EH (cell line): ENCODE measurements around the gene CLDN25.
"Not testable (repeated sequence)": the region's sequence is repeated elsewhere in the genome, so short reads cannot be mapped to it uniquely, and the experiment has no call there.

Experiments
- DNase-seq: peaks from one replicate; pipeline ENCODE4 v3.0.0-alpha.2; 2015; ENCODE audit warnings: low read depth

Gene CLDN25

GRCh38 chr11:113779496-113779895 is at the start of gene CLDN25:
TSS of gene CLDN25 (plus strand) at chr11:113779796. CDS start at chr11:113779796, 0 bp downstream.
- DNase-seq: no peak

DNA sequence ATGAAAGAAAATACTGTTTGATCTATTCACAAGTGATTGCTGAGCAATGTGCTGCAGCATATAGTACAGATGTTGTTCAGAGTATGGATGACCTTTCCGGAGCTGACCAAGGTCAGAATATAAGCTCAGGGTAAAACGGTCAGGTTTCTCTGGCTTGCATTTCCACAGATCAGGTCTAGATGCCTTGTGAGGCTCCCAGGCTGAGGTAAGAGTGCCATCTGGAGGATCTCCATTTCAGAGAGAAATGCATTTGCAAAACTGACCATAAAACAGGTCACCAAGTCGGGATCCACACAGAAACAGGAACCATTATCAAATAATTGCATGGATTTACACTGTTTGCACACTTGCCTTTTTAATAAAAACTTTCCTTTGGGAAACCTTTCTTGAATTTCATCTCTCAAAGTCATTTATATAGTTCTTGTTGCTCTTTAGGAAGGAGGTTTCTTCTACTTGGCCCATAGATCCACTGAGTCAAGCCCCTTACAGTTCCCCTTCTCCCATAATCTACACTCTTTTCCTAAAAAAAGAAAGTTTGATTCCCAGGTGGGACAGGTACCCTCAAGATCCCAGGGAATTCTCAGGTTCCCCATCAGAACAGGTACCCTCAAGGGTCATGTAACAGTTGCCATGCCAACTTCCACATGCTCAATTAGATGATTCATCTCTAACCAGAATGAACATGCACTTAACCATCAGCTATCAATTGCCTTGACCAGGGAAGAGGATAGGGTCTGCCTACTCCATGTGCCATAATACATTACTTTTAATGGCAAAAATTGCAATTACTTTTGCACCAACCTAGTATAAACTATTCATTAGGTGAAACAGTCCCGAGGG is 48.5 kb upstream of the CLDN25 start:
- DNase-seq: peak; percentile 63

GRCh38 chr11:113732092-113732491 is 47.5 kb upstream of the CLDN25 start:
- DNase-seq: no peak

- no peak for DNase-seq
These were observed 43.3 kb upstream of the CLDN25 start for GRCh38 chr11:113736323-113736722.

- DNase-seq: no peak
These were observed 26.7 kb upstream of the CLDN25 start for GRCh38 chr11:113752932-113753331.

GRCh38 chr11:113760241-113760640 is 19.4 kb upstream of the CLDN25 start:
- DNase-seq: no peak

DNA sequence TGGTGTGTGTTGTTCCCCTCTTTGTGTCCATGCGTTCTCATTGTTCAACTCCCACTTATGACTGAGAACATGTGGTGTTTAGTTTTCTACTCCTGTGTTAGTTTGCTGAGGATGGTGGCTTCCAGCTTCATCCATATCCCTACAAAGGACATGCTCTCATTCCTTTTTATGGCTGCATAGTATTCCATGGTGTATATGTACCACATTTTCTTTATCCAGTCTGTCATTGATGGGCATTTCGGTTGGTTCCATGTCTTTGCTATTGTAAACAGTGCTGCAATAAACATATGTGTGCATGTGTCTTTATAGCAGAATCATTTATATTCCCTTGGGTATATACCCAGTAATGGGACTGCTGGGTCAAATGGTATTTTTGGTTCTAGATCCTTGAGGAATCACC is 16.6 kb upstream of the CLDN25 start:
- DNase-seq: not testable (repeated sequence)

DNA sequence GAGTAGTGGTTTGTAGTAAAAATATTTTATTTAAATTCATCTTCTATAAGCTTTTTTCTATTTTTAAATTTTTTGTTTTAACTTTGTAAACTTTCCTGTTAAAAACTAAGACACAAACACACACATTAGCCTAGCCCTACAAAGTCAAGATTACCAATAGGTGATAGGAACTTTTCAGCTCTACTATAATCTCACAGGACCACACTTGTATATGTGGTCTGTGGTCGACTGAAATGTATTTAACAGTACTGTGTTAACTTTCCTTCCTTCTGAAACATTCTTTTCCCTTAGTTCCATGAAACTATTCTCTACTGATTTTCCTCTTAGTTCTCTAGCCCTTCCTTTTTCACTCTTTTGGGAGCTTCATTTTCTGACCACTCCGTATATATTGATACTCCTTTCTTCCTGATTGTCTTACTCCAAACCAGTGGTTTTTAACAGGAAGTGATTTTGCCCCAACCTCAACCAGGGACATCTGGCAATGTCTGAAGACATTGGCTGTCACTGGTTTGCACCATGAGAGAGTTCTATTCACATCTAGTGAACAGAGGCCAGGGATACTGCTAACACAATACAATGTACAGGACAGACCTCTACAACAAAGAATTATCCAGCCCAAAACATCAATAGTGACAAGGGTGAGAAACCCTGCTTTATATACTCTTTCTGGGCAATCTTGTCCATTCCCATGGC is 14.9 kb upstream of the CLDN25 start:
- no peak for DNase-seq

GRCh38 chr11:113771964-113772363 is 7.6 kb upstream of the CLDN25 start:
- DNase-seq: no peak

DNA sequence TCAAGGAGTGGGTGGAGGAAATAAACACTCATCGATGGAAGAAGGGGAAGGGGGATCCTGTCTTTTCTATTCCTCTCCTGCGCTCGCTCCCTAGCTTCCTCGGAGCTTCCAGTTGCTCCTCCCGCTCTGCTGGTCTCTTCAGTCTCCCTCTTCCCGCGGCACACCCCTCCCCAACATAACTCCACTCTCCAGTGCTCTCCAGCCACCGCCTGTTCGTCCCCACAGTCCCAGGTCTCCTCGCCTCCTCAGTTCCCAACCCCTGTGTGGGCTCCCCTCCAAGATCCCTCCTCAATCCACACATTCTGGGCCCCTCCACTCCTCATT is 6.5 kb upstream of the CLDN25 start:
- peak; percentile 46 for DNase-seq

DNA sequence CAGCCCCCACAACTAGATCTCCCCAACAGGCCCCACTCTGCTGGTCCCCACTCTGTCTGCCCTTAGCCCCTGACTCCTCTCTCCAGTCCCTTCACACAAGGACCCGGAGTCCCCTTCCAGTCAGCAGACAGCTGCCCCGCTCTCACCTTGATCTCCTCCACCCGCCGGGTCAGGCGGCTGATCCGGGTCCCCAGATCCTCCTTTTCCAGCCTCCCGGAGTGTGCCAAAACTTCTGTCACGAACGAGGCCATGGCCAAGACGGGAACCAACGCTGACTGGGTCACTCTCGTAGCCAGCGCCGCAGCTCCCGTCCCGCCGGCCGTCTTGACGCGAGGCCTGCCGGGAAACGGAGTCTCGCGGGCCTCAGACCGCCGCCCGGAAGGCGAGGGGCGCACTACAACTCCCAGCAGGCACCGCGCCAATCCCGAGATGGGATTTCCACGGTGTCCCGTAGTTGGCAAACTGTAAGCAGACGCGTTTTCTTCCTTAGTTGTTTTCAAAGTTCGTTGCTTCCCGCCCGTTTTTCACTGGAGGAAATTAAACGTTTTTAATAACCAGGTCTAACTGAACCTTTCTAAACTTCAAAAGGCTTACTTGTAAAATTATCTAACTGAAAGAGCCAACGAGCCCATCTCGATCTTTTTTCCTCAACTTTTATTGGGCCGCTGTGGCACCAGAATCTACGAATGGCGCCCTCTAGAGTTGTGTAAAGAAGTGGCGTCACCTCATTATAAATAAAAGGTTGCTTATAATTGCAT is 6.0 kb upstream of the CLDN25 start, which contains the start of gene ZW10:
Gene ZW10 (minus strand): TSS at position 277 of the 758 bp plus-strand sequence. CDS start 26 bp downstream, at position 251.
- peak; percentile 97 for DNase-seq

DNA sequence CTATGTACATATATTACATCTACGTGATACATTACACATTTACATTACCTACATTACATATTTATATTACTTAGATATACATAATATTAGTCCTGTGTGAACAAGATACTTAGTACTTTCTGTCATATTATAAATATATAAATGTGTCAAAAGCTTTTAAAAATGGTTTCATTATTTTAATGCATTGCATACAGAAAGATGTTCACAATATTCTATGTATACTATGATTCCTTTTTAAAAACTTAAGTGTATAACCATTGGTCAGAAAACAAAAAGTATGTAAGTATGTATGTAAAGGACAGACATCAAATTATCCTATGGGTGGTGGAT is 5.5 kb upstream of the CLDN25 start:
- no peak for DNase-seq

DNA sequence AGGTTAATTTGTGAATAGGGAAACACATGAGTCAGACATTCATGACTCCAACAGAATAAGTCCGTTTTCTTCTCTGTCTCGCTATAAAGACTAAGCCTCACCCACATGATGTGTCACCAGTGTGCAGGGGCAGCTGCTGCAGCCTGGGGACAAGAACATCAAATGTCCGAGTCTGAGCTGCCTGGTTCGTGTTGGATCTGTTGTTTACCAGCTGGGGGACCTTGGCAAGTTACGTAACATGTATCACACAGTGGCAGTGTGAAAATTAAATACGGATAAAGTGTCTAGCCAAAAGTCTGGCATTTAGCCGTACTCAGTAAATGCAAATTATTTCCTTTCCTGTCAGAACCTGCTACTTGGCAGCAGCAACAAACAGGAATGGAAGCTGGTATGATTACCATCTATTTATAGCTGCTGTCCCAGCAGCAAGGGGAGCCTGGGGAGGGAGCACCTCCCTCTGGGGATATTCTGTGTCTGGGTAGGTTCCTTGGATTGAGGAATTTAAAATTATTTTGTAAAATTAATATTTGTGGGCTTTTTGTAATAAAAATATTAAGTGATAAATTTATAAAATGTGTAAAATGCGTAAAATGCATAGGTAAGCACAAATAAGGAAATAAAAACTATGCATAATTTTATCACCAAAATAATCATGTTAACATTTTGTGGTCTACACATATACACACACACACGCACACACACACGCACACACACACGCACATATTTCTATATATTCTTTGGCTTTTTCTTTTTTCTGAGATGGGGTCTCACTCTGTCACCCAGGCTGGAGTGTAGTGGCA is 1.3 kb upstream of the CLDN25 start:
- DNase-seq: peak; percentile 46

DNA sequence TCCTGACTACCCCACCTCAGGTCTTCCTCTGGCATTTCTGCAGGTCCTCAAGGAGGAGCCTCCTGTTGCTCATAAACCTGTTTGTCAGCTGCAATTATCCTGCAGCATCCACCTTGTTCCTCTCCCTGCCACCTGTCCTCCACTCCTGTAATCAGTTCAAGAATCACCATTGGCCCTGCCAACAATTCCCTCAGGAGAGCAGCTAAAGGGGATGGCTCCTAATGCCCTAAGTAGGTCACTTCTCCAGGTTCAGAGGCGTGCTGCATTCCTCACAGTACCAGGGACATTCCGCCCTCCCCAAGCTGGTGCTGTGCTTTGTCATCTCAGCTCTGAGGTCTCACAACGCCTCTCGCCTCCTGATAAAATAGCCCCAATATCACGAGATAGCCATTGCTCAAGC is 2.1 kb downstream of the CLDN25 start:
- DNase-seq: no peak

DNA sequence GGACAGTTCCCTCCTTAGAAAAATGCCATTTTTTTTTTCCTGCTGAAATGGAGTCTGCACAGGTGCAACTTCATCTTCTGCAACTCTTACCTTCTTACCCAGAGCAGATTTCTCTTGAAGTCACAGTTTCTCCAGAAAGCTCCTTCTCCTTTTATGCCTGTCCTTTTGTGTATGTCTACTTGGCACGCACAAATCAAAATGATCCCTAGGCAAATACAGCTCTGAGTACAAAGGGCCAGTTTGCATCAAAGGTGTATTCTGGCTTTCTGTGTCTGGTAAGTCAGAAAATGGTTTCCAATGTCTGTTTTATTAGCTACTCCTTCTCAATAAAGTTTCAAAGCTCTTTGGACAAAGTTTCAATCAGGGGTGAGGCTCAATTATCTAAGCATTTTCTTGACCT is 2.5 kb downstream of the CLDN25 start:
- no peak for DNase-seq

GRCh38 chr11:113789016-113789415 is 9.4 kb downstream of the CLDN25 start:
- DNase-seq: not testable (repeated sequence)

GRCh38 chr11:113789675-113790320 is 10.2 kb downstream of the CLDN25 start:
- no peak for DNase-seq

- DNase-seq: peak; percentile 62
These were observed 17.2 kb downstream of the CLDN25 start for GRCh38 chr11:113796663-113797259.

DNA sequence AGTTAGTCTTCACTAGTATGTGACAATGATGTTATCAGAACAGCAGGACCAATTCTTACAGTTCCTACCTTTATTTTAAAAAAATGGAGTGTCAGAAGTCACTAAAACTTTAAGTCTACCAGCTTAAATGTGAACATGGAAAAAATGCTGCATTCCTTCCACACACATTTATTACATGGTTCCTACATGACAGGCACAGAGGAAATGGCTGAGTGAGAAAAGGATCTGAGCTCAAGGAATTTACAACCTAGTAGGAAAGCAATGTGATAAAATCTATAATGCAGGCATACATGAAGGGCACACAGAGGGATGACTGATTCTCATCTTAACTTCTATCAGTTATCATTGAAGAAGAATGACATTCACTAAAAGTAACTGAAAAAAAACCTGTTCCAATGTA is 23.0 kb downstream of the CLDN25 start:
- no peak for DNase-seq

DNA sequence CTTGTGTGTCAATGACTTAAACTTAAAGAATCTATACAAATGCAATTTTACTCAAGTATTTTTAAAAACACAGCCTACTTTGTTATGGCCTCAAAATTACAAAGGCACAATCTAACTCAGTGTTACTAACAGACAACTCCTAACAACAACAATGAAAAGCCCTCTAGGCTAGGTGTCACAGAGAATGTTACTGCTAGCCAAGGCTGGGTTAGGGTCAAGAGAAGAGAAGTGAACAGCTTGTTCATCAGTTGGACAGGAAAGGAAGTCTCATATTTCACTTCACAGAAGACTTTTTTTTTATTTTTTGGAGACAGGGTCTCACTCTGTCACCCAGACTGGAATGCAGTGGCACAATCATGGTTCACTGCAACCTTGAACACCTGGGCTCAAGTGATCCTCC is 26.0 kb downstream of the CLDN25 start:
- DNase-seq: peak; percentile 7

DNA sequence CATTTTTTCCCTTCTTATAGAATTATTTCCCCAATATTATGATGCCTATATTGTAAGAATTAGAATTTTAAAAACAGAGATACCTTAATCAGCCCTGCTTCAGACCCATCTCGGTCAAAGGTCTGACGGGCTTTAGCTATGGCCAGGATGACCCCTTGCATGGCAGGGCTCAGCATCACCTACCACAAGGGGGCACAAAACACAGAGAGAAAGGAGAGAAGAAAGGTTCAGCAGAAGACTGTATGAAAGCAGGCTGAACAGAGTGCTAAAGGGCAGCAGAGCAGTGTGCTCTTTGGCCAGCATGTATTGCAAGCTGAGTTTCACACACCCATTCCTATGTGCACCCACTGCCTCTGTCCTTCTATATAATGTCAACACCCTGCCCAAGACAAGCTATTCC is 26.8 kb downstream of the CLDN25 start:
- DNase-seq: peak; percentile 43
